ENCODE results near the gene ADAMTSL2. TPM values are rescaled to one million over a fixed set of nuclear protein-coding genes. Genes with fewer than 3 reads are reported as not detected.

The ADAMTSL2 gene
- polyA plus RNA-seq, 5 donors: 6.3 to 20.3 (median 9.3) TPM

DNA sequence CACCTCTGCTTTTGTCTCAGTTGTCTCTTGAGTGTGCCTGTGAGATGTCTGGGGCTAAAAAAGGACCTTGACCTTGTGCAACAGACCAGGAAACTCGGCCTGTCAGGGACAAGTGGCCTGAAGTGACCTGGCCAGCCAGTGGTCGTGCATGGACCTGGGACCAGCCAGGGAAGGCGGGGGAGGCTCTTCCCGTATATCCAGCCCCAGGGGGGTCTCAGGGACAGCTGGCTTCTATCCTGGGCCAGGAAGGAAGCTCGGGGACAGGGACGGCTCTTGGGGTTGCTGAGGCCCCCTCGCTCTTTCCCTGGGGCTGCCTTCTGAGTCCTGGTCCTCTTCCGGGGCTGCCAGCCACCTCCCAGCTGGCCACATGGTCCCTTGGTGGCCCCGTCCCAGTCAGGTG is 3.2 kb upstream of the ADAMTSL2 start:
- DNase-seq: no peak

- DNase-seq: no peak
Measured at GRCh38 chr9:133532937-133533668, 1.4 kb upstream of the ADAMTSL2 start.

DNA sequence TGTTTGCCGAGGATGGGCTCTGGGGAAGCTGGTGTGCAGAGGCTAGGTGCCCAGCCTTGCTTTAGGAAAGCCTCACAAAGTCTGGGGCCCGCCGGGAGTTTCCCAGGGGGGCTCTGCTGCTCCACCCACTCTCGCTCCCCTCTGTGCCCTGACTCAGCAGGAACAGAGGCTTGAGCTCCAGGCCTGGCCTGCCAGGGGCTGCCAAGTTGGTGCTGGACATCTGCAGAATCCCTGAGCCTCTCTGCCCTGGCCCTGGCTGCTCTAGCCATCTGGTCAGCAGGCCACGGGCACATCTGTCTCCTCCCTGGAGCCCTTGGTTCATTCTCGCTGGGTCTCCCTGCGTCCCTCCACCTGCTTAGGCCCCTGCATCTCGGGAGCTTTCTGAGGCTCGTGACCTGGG is 647 bp upstream of the ADAMTSL2 start:
- DNase-seq: no peak

DNA sequence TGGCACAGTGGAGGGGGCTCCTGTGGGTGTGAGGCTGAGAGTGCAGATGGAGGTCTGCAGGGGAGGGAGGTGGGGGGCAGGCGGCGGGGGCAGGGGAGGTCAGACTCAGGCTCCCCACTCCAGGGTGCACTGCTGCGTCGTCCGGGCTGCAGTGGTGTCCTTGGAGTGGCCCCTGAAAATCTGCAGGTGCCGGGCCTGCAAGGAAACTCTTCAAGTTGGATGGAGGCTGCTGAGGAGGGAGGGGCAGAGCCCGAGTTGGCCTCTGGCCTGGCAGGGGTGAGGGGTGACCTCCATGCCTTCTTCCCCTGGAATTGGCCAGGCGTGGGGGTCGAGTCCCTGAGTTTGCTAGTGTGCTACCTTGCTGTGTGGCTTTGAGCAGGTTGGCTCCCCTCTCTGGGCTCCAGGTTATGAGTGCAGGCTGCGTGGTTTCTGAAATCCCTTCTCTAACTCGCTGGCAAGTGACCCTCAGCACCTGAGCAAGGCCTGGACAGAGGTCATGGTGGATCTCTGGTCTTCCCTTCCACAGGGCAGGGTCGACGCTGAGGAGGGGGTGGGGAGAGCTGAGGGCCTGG is 888 bp downstream of the ADAMTSL2 start:
- DNase-seq: no peak

GRCh38 chr9:133536080-133536479 is 1.6 kb downstream of the ADAMTSL2 start:
- no peak for DNase-seq

DNA sequence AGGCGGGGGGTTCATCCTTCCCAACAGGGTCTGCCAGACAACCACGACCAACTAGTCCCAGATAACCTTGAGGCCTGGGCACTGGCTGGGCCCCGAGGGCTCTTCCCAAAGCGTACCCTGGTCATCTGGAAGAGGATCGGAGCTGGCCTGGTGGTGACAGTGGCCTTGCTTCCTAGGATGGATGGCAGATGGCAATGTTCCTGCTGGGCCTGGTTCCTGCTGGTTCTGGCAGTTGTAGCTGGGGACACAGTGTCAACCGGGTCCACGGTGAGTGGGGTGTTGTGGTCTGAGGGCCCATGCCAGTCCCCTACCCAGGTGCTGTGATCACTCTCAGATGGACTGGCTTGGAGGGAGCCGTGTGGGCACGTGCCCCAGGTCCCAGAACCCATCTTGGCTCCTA is 2.0 kb downstream of the ADAMTSL2 start:
- DNase-seq: no peak

GRCh38 chr9:133537257-133537656 is 2.8 kb downstream of the ADAMTSL2 start:
- DNase-seq: no peak

GRCh38 chr9:133538176-133538575 is 3.7 kb downstream of the ADAMTSL2 start:
- no peak for DNase-seq

- no peak for DNase-seq
Measured at GRCh38 chr9:133538851-133539833, 4.6 kb downstream of the ADAMTSL2 start.

DNA sequence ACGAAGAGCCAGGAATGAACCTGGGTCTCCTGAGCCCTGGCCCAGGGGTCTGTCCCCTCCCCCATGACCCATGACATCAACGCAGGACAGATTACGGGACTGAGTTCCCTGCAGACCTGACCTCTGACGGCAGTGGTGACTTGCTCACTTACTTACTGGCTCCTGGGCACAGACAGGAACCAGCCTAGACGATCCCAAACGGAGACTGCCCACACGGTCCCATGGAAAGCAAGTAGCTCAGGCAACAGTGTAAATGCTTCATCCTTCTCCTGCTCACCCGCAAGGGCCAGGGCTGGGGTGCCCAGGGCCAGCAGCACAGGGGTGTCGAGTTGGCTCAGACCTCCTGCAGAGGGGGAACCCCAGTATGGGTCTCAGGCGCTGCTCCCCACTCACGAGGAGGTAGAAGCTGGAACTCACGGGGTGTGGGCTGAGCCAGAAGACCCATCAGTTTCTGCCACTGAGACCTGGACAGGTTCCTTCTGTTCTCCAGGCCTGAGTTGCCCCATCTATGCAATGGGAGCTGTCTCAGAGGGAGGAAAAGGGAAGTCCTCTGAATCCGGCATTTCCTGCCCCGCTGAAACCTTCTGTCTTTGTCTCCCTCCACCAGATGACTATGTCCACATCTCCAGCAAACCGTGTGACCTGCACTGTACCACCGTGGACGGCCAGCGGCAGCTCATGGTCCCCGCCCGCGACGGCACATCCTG is 5.6 kb downstream of the ADAMTSL2 start:
- DNase-seq: no peak

GRCh38 chr9:133540698-133541025 is 6.2 kb downstream of the ADAMTSL2 start:
- DNase-seq: no peak

DNA sequence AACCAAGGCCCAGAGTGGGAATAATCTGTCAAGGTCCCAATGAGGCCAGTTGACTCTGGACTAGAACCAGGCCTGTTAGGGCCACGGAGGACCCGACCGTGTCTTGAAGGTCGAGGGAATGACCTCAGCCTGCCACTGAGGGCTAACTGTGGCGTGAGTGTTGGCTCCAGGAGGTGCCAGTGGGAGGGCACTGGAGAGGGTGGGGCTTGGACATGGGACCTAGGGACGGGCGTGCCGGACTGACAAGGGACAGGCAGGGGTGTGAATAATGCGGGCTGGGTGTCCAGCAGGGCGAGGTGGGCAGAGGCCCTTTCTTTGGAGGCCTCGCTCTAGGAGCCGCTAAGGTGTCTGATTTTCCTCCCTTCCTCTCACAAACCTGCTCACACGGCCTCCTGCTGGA is 7.5 kb downstream of the ADAMTSL2 start:
- no peak for DNase-seq

- DNase-seq: no peak
Measured at GRCh38 chr9:133543772-133544467, 9.4 kb downstream of the ADAMTSL2 start.

- peak in 1 of 2 donors; percentile 31 for DNase-seq
Measured at GRCh38 chr9:133545494-133546286, 11.2 kb downstream of the ADAMTSL2 start.

GRCh38 chr9:133546287-133546680 is 11.8 kb downstream of the ADAMTSL2 start:
- no peak for DNase-seq

GRCh38 chr9:133547116-133547515 is 12.6 kb downstream of the ADAMTSL2 start:
- no peak for DNase-seq

- DNase-seq: peak; percentile 59 to 78
Measured at GRCh38 chr9:133551446-133551845, 16.9 kb downstream of the ADAMTSL2 start.

DNA sequence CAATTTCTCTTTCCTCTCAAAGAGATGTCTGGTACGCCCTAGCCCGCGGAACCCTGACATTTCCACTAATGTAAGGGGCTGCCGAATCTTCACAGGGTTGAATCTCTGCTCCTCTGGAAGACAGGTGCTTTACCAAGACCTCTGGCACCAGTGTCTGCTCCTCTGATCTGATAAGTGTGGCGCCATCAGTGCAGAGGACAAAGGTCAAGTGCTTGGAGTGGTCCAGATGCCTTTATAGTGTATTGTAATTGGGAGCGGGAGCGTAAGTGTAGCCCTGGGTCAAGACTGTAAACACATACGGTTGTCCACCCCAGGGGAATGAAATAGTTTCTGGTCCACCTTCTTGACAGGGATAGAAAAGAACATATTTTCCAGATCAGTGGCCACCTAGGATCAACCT is 17.7 kb downstream of the ADAMTSL2 start:
- no peak for DNase-seq

DNA sequence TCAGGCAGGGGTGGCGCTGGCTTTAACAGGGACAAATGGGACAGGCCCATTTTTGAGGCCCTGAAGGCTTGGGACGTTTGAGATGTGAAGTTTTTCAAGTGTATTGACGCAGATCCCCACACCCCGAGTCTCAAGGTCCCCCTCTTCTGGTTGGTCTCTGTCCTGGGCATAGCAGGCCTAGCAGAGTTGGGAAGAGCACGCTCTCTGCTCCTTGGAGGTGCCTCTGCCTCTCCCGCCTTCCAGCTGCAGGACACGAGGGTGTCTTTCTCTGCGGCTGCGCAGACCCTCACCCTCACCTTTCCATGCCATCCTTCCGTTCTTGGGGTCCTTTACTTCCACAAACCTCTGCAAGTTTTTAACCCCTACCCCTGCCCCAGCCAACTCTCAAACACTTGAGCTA is 18.6 kb downstream of the ADAMTSL2 start:
- DNase-seq: no peak

GRCh38 chr9:133553973-133554713 is 19.6 kb downstream of the ADAMTSL2 start:
- DNase-seq: no peak

All from right lung (tissue), 5 donors.